ENCODE data around the gene SDCCAG8. TPM values are rescaled to one million over a fixed set of nuclear protein-coding genes. Genes with fewer than 3 reads are reported as not detected.

Gene SDCCAG8
- polyA plus RNA-seq, 2 of the 4 experiments (the other 2 are of a cell fraction): 48.8 to 64.8 TPM

DNA sequence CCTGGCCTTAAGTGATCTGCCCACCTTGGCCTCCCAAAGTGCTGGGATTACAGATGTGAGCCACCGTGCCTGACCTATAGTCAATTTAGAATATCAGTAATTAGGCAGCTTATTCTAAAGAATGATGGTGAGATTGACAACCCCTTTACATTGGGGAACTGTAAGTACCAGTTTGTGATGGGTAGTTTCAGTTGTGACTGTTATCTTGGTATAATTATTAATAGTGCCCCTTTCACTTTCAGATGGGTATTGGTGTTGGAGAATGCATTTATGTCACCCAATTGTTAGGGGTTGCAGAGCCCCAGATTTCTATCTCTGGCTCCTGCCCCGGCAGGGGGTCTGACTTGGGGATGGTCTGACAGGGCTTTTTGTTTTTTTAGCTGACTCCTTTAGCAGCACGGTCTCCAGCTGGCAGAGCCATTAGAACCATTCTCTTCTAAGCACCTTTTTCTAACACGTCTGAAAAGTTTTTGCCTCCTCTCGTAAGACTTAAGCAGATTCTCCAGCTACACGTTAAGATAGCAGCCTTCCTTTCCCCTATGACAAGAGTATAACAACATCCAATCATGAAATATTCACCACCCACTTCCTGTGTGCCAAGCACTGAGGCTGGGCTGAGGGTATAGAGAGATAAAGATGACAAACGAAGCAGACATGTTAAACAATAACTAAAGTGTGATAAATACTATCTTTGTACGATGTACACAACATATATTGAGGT is 157.8 kb downstream of the SDCCAG8 start:
- ChIA-PET POLR2A (no interaction called here), CTCF (no interaction called here)
- Histone ChIP-seq H3K9me3 (no peaks in the 10 kb centered on the region), H3K27ac (no peak overlapping the region), H3K4me1 (no peaks in the 10 kb centered on the region), H3K4me2 (no peak overlapping the region), H3K4me3 (no peak overlapping the region)
- ATAC-seq (no peak), DNase-seq (ENCODE audit: low read depth in 1 of 2, low spot score in 1 of 2) (no peak), FAIRE-seq (no peak)
- WGBS (ENCODE audit: missing lambda C conversion rate): 87% methylated on average over 8 of the region's 8 CpGs
- TF ChIP-seq USF2 (IDR thresholded peaks at IDR 0.05) (no peak), BCL3 (IDR thresholded peaks at IDR 0.05) (no peak), ZFP36 (IDR thresholded peaks at IDR 0.05; ENCODE audit: borderline replicate concordance, partially characterized antibody) (no peak), NR3C1 (IDR thresholded peaks at IDR 0.05) (no peak), EP300 (IDR thresholded peaks at IDR 0.05) (no peak), TP53 (CRISPR knock-in tag; IDR thresholded peaks at IDR 0.05) (no peak), NFE2L2 (conservative IDR thresholded peaks at IDR 0.05; ENCODE audit: low read length) (no peak)

- H3K27ac ChIP-seq: no peak overlapping the region
- ChIA-PET CTCF (no interaction called here), POLR2A (no interaction called here)
- H3K9me3 ChIP-seq: no peaks in the 10 kb centered on the region
- TF ChIP-seq JUNB (IDR thresholded peaks at IDR 0.05) (no peak), MYC (IDR thresholded peaks at IDR 0.05; ENCODE audit: borderline replicate concordance, low read length) (no peak), BHLHE40 (IDR thresholded peaks at IDR 0.05; ENCODE audit: low read depth, low read length) (no peak), MAX (IDR thresholded peaks at IDR 0.05) (no peak), ESRRA (IDR thresholded peaks at IDR 0.05; ENCODE audit: borderline replicate concordance, low read length) (no peak), KDM1A (IDR thresholded peaks at IDR 0.05; ENCODE audit: low read depth) (no peak), ELK1 (IDR thresholded peaks at IDR 0.05; ENCODE audit: low read depth, low read length) (no peak), ZFP36 (IDR thresholded peaks at IDR 0.05; ENCODE audit: borderline replicate concordance, partially characterized antibody) (no peak), HOXB5 (CRISPR knock-in tag; IDR thresholded peaks at IDR 0.05) (no peak), HDAC2 (IDR thresholded peaks at IDR 0.05) (no peak), RARB (CRISPR knock-in tag; IDR thresholded peaks at IDR 0.05) (no peak), EHF (CRISPR knock-in tag; IDR thresholded peaks at IDR 0.05) (no peak), BCL3 (IDR thresholded peaks at IDR 0.05) (no peak)
- FAIRE-seq: no peak
- H3K4me1 ChIP-seq: no peaks in the 10 kb centered on the region
- no peak for DNase-seq (ENCODE audit: low read depth in 1 of 2, low spot score in 1 of 2)
- no peak for ATAC-seq
- H3K4me3 ChIP-seq: no peak overlapping the region
- H3K4me2 ChIP-seq: no peak overlapping the region
- 93% methylated on average over 6 of the region's 6 CpGs for WGBS (ENCODE audit: missing lambda C conversion rate)
Observed at GRCh38 chr1:243414152-243414494, 158.3 kb downstream of the SDCCAG8 start.

GRCh38 chr1:243415663-243416408 is 160.0 kb downstream of the SDCCAG8 start:
- 91% methylated on average over 9 of the region's 9 CpGs for WGBS (ENCODE audit: missing lambda C conversion rate)
- no peak overlapping the region for H3K4me3 ChIP-seq
- no peak overlapping the region for H3K27ac ChIP-seq
- no peaks in the 10 kb centered on the region for H3K4me1 ChIP-seq
- DNase-seq (ENCODE audit: low read depth in 1 of 2, low spot score in 1 of 2) (no peak), FAIRE-seq (no peak), ATAC-seq (no peak)
- TF ChIP-seq CHD2 (IDR thresholded peaks at IDR 0.05; ENCODE audit: low read length, partially characterized antibody) (no peak), ZNF302 (CRISPR knock-in tag; IDR thresholded peaks at IDR 0.05) (no peak), CBX2 (IDR thresholded peaks at IDR 0.05; ENCODE audit: borderline replicate concordance, low read depth) (no peak), RCOR1 (IDR thresholded peaks at IDR 0.05; ENCODE audit: low read depth, low read length) (no peak), SREBF2 (IDR thresholded peaks at IDR 0.05) (no peak), MAFK (IDR thresholded peaks at IDR 0.05; ENCODE audit: partially characterized antibody) (no peak), HOXB5 (CRISPR knock-in tag; IDR thresholded peaks at IDR 0.05) (no peak), PHF8 (IDR thresholded peaks at IDR 0.05; ENCODE audit: borderline replicate concordance, low read depth) (no peak)
- no peak overlapping the region for H3K4me2 ChIP-seq
- ChIA-PET CTCF (interaction anchor here (0.6 to 1.2 kb wide), 3 partner anchors 20 to 60 kb away, joined by 3 read pairs; no protein-coding TSS in a partner anchor), POLR2A (no interaction called here)
- no peaks in the 10 kb centered on the region for H3K9me3 ChIP-seq

All from A549 (cell line).